Neural cell (in vitro differentiated cells): Measurements from ENCODE around the gene IGF2BP2.

Experiments
- CTCF ChIP-seq: fragments of 450-650 bp; IDR thresholded peaks from 2 replicates; pipeline ENCODE4 v1.5.1; 2014; ENCODE audit warnings: antibody characterized with exemption, mild to moderate bottlenecking, moderate library complexity; ENCODE audit not compliant: poor library complexity, severe bottlenecking
- EP300 ChIP-seq: fragments of 450-650 bp; conservative IDR thresholded peaks from 2 replicates; pipeline ENCODE4 v1.6.1; 2014; ENCODE audit warnings: antibody characterized with exemption, mild to moderate bottlenecking, moderate library complexity; ENCODE audit not compliant: poor library complexity, severe bottlenecking
- EZH2 ChIP-seq: fragments of 200-600, 300-800 bp; shearing (Covaris generic), sonication (generic); IDR thresholded peaks from 2 replicates; pipeline ENCODE4 v1.6.1; 2014; ENCODE audit warnings: antibody characterized with exemption, low read length, borderline replicate concordance, mild to moderate bottlenecking; ENCODE audit not compliant: insufficient read depth, poor library complexity, severe bottlenecking
- POLR2AphosphoS5 ChIP-seq: IDR thresholded peaks from 2 replicates; pipeline ENCODE4 v1.6.1; 2012
- RAD21 ChIP-seq: fragments of 450-650 bp; conservative IDR thresholded peaks from 2 replicates; pipeline ENCODE4 v1.6.1; 2014; ENCODE audit warnings: antibody characterized with exemption, mild to moderate bottlenecking, moderate library complexity
- SMC3 ChIP-seq: fragments of 450-650 bp; conservative IDR thresholded peaks from 2 replicates; pipeline ENCODE4 v1.6.1; 2014; ENCODE audit warnings: antibody characterized with exemption, mild to moderate bottlenecking, moderate library complexity; ENCODE audit not compliant: poor library complexity
- TF ChIP-seq, protein P1 (sequence below): IDR thresholded peaks from 2 replicates; pipeline ENCODE4 v1.6.1; 2012; ENCODE audit warnings: borderline replicate concordance

GRCh38 chr3:185858502-185859225 lies 33.8 kb upstream of the IGF2BP2 start:
- no peak for TF ChIP-seq CTCF
- TF ChIP-seq SMC3, result no peak
- no peak for TF ChIP-seq EP300
- no peak for TF ChIP-seq POLR2AphosphoS5
- no peak for TF ChIP-seq RAD21
- TF ChIP-seq, protein P1, sequence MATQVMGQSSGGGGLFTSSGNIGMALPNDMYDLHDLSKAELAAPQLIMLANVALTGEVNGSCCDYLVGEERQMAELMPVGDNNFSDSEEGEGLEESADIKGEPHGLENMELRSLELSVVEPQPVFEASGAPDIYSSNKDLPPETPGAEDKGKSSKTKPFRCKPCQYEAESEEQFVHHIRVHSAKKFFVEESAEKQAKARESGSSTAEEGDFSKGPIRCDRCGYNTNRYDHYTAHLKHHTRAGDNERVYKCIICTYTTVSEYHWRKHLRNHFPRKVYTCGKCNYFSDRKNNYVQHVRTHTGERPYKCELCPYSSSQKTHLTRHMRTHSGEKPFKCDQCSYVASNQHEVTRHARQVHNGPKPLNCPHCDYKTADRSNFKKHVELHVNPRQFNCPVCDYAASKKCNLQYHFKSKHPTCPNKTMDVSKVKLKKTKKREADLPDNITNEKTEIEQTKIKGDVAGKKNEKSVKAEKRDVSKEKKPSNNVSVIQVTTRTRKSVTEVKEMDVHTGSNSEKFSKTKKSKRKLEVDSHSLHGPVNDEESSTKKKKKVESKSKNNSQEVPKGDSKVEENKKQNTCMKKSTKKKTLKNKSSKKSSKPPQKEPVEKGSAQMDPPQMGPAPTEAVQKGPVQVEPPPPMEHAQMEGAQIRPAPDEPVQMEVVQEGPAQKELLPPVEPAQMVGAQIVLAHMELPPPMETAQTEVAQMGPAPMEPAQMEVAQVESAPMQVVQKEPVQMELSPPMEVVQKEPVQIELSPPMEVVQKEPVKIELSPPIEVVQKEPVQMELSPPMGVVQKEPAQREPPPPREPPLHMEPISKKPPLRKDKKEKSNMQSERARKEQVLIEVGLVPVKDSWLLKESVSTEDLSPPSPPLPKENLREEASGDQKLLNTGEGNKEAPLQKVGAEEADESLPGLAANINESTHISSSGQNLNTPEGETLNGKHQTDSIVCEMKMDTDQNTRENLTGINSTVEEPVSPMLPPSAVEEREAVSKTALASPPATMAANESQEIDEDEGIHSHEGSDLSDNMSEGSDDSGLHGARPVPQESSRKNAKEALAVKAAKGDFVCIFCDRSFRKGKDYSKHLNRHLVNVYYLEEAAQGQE, result no peak
- no peak for TF ChIP-seq EZH2
